HG02588 (cell line): ENCODE measurements around the gene ROR1.

Source experiments
- ATAC-seq: cut with Tn5 transposase; IDR thresholded peaks from one replicate; pipeline ENCODE4 v1.9.1; 2021; ENCODE audit warnings: mild to moderate bottlenecking, moderate library complexity; ENCODE audit not compliant: unreplicated experiment

ROR1 gene

GRCh38 chr1:63849149-63849548 lies 75.3 kb downstream of the ROR1 start:
- no peak for ATAC-seq

DNA sequence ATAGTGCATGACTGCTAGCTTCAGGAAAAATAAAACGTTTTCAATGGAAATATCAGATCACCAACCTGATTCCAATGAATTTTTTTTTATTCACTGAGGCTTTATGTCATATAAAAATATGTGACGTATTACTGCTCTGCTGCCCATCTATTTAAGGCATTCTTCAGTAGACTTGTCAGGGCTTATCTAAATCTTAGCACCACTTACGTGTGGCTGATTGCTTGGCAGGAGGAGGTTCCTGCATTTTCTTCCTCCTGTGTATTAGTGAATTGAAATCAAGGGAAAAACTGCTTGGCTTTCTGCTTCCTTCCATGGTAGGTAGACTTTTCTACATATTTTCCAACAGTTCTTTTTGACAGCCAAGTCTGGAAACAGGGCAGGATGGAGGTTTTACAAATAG lies 80.3 kb downstream of the ROR1 start:
- ATAC-seq: no peak

DNA sequence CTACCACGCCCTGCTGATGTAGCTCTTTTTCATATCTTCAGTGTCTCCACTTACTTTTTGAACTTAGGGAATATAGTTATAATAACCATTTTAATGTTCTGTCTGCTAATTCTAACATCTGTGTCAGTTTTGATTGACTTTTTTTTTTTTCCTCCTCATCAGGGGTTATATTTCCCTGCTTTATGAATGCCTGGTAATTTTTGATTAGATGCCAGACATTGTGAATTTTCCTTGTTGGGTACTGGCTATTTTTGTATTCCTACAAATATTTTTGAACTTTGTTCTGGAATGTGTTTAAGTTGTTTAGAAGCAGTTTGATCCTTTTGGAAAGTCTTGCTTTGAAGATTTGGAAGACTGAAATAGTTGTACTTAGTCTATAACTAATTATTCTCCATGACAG lies 82.1 kb downstream of the ROR1 start:
- no peak for ATAC-seq

DNA sequence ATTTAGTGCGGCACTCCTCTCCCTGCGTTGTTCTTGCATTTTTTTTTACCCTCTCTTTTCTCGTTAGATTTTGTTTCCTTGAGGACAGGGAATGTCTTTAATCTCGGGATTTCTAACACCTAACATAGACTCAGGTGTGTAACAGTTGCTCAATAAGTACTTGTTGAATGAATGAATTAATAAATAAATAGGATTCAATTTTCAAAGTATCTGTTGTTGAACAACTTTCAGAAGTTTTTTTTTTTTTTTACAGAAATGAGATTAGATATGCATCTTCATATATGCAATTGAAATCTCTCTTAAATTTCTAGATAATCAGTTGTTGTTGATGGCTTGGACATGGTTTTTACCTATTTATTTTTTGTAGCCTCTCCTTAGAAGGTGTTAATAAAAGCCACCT lies 83.1 kb downstream of the ROR1 start:
- no peak for ATAC-seq

DNA sequence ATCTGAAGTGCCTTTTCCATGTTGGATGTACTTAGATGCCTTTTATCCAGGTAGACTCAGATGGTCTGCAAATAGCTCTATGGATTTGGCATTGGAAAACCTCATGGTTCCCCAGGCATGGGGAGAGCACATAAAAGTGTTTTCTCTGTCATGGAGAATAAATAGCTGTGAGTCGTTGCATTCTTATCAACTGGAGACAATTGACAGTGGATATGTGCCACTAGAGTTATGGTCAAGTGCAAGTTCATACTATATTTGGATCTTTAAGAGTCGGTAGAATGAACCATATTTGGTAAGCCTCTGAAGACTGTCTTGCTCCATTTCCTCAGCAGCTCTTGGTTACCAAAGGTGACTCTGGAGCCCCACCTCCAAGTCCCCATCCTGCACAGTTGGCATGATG lies 83.7 kb downstream of the ROR1 start:
- no peak for ATAC-seq

- ATAC-seq: no peak
Observed at GRCh38 chr1:63858153-63858552, 84.3 kb downstream of the ROR1 start.

- no peak for ATAC-seq
Observed at GRCh38 chr1:63859480-63860275, 85.9 kb downstream of the ROR1 start.

GRCh38 chr1:63861052-63861691 lies 87.4 kb downstream of the ROR1 start:
- ATAC-seq: no peak

DNA sequence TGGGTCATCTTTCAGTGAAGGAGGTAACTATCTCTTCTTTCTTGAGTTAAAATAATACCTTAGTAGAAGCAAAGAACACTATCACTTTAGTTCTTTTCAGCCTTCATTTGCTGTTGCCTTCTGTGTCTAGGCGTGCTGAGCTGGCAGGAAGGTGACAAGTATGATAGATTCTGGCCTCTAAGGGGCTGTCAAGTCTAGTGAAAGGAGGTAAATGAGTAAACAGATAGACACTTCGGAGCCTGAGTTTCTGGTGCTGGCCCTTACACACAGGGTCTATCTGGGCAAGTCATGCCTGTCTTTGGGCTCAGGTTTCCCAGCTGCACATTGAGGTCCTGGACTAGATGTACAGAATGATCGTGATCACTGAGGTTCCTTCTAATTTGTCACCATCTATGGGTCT lies 89.3 kb downstream of the ROR1 start:
- no peak for ATAC-seq

DNA sequence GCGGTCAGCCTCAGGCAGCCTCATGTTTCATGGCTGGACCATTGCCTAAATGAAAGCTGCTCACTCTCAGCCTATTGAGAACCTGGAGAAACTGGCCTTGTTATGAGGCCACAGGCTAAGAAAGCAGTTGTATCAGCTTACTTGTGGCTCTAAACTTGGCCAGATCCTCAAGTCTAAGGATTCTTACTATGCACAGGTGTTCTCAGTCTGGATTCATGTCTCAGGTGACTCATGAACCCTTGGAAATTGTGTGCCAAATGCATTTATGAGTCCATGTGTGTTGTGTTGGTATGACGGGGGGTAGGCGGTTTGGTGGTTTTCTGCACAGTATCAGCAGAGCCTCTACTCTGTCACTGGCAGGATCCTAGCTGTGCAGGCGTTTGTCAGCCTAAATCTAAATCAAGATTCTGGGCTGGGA lies 90.4 kb downstream of the ROR1 start:
- no peak for ATAC-seq

- no peak for ATAC-seq
Observed at GRCh38 chr1:63865561-63865960, 91.7 kb downstream of the ROR1 start.

DNA sequence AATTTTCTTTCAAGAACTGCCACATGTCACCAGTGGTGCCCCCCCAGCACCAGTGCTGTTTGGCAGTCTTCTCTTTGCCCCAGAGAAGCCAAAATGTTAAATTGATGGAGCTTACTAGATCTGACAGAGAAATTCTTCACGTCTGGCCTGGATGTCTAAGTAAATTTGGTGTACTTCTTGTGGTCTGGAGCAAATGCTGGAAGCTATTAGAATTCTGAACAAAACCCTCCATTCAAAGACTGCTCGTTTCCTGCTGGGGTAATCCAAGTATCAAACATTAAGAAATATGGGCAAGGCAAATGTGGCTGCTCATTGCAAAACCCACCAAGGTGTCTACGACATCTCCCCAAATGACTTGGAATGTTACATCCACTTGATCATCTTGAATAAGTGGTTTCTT lies 92.3 kb downstream of the ROR1 start:
- no peak for ATAC-seq

DNA sequence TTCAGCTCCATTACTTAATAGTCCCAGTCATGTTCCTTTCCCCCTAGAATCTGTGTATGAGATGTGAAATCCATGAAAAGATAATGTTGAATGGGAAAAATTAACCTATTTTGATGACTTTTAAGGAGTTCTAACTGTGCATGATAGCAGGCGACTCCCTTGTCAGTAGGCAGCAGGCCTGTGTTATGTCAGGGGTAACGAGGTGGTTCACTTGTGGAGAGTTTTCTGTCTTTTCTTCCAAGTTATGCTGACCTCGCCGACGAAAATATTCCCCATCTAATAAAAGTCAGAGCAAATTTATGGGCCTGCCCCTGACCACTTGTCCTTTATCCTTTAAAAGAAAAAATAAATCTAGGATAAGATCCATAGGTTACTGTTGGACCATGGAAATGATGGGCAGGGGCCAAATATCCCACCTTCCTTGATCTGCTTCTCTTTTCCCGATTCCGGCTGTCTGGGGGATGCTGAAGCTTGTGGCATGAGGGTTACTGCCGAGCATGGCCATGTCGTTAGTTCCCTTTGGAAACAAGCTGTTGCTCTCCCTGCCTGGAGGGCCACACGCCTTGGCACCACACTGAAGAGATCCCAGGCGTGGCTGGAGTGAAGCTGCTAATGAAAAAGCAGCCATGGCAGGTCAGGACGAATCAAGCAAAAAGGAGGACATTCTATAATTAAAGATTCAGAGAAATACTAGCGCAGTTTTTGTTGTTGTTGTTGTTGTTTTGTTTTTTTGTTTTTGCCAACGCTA lies 93.8 kb downstream of the ROR1 start:
- ATAC-seq: no peak

DNA sequence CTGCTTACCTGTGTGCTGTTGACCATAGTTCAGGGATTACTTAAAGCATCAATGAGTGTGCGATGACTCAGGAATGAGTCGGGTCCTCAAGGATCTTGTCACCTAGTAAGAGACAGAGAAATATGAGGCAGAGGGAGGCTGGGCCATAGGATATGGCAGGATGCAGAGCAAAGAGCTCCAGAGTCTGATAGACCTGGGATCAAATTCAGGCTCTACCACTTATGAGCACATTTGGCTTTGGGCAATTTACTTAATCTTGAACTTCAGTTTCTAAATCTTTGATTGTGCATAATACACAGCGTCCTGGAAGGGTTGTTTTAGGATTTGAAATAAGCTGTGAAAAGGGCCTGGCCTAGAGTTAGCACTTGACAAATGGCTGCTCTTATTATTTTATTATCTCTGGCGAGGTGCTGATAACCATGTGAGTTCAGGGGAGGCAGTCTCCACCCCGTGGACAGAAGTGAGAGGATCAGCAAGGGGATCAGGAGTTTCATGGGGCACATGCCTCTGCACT lies 94.5 kb downstream of the ROR1 start:
- no peak for ATAC-seq

DNA sequence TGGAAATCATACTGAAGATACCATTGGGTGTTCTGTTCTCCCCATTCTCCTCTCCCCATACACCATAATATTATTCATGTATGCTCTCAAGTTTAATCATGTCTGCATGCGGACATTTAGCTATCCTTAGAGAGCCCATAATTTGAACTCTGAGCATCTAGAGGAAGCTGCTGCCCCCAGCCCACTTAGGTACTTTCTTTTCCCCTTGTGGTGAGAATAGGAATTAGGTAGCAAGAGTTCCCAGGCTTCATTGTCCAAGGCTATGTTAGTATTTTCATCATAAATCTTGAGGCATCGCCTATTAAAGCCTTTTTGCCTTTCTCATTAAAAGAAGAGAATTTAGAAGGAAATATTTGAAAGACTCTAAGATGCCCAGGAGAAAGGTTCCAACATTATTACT lies 96.3 kb downstream of the ROR1 start:
- no peak for ATAC-seq

GRCh38 chr1:63871463-63871862 lies 97.6 kb downstream of the ROR1 start:
- ATAC-seq: no peak

DNA sequence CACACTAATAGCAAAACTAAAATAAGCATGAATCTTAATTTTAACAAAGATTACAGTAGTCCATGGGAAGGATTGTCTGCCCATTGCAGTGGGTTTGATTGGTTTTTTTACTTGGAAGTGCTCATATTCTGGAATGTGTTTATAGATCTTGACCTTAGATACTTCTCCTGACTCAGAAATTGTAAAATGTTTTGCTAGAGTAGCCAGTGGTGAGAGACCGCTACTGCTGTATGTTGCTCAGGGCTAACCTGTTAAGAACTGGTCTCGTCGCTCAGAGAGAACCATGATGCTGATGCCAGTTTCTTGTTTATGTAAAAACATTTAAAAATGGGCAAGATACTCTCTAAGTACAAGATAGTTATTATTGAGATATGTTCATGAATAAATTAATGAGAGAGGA lies 99.9 kb downstream of the ROR1 start:
- no peak for ATAC-seq

- ATAC-seq: no peak
Observed at GRCh38 chr1:63874278-63874880, 100.6 kb downstream of the ROR1 start.

DNA sequence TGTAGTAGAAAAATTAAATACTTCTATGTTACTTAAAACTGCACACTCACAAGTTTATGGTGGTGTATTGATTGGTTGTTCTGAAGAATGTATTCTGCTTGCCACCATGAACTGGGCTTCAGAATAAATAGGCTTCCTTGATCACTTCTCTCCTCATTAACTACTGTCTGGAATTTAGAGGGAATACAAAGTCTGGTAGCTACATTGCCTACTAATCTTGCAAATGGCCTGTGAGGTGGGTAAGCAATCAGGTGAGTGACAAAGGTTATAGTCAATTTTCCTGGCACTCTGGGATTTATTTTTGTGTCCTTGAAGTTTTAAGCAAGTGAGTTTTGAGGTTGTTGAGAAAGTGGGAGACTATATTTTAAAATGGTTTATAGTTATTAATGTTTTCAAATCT lies 101.8 kb downstream of the ROR1 start:
- ATAC-seq: no peak

DNA sequence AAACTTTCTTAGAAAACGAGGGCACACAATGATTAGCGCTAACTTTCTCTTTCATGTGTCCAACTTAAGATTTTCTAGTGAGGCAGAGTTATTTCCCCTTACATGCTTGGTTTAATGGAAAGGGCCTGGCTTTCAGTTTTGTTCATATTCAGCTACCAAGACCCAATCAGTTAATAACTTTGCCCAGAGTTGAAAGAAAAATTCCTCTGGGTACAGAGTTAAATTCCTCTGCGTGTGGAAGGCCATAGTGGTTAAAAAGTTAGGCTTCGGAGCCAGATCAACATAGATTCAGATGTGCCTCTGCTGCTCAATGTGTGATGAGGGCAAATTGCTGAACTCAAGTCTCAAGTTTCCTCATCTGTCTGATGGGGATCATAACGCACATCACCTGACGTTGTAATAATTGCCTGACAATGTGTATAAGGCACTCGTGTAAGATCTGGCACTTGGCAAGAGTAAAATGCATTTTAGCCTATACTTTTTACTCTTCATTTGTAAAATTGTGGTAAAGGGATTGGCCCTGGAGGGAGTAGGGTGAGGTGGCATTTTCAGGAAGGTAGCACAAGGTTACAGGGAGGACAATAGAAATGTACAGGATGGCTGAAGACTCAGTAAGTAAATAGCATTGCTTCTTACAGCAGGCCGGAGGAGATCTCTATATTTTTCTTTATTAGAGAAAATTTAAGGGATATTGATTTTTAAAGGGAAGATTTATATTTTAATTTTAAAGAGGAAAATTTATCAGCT lies 103.4 kb downstream of the ROR1 start:
- no peak for ATAC-seq

GRCh38 chr1:63877816-63878215 lies 104.0 kb downstream of the ROR1 start:
- no peak for ATAC-seq
